T-helper 1 cell (primary cell): ENCODE measurements around the gene MKI67.

Source experiments
- DNase-seq, 5 donors: peaks; one replicate each; pipeline ENCODE4 v3.0.0-alpha.2; 2012 to 2020

The MKI67 gene

GRCh38 chr10:128083191-128083895, 42.9 kb downstream of the MKI67 start:
- no peak for DNase-seq

GRCh38 chr10:128081720-128082119, 44.5 kb downstream of the MKI67 start:
- no peak for DNase-seq

- DNase-seq, result no peak
Observed at GRCh38 chr10:128081222-128081621, 45.0 kb downstream of the MKI67 start.

GRCh38 chr10:128080641-128081040, 45.6 kb downstream of the MKI67 start:
- no peak for DNase-seq

GRCh38 chr10:128080231-128080630, 46.0 kb downstream of the MKI67 start:
- DNase-seq, result no peak

- peak in 1 of 5 donors; percentile 19 for DNase-seq
Observed at GRCh38 chr10:128078136-128078969, 47.9 kb downstream of the MKI67 start.

GRCh38 chr10:128077155-128077875, 48.9 kb downstream of the MKI67 start:
- DNase-seq, result no peak

- no peak for DNase-seq
Observed at GRCh38 chr10:128074589-128074988, 51.6 kb downstream of the MKI67 start.

GRCh38 chr10:128073890-128074289, 52.3 kb downstream of the MKI67 start:
- no peak for DNase-seq

GRCh38 chr10:128072941-128073645, 53.1 kb downstream of the MKI67 start:
- DNase-seq, result no peak

- DNase-seq, result no peak
Observed at GRCh38 chr10:128072046-128072445, 54.2 kb downstream of the MKI67 start.

- no peak for DNase-seq
Observed at GRCh38 chr10:128071417-128071782, 54.8 kb downstream of the MKI67 start.

GRCh38 chr10:128070721-128071416, 55.4 kb downstream of the MKI67 start:
- no peak for DNase-seq

- DNase-seq, result no peak
Observed at GRCh38 chr10:128070161-128070560, 56.1 kb downstream of the MKI67 start.

GRCh38 chr10:128069351-128070051, 56.7 kb downstream of the MKI67 start:
- peak; percentile 63 to 82 (median 76) for DNase-seq

- no peak for DNase-seq
Observed at GRCh38 chr10:128068398-128069285, 57.6 kb downstream of the MKI67 start.

- DNase-seq, result no peak
Observed at GRCh38 chr10:128067691-128068397, 58.4 kb downstream of the MKI67 start.

- no peak for DNase-seq
Observed at GRCh38 chr10:128066870-128067382, 59.3 kb downstream of the MKI67 start.

- no peak for DNase-seq
Observed at GRCh38 chr10:128065881-128066534, 60.2 kb downstream of the MKI67 start.
